ENCODE results near the gene LAMA3.

LAMA3 gene

GRCh38 chr18:23995180-23995579 is 305.9 kb downstream of the LAMA3 start:
- Histone ChIP-seq H3K9me3 (ENCODE audit: control insufficient read depth, insufficient read depth, low read depth, low read length) (no peaks in the 10 kb centered on the region), H3K27ac (ENCODE audit: extremely low read depth, low read depth, low read length) (no peak overlapping the region), H3K4me1 (ENCODE audit: control insufficient read depth, insufficient read depth, low read length) (peaks cover 10% of the 10 kb centered on the region), H3K4me3 (ENCODE audit: low read depth, low read length) (no peak overlapping the region), H3K36me3 (ENCODE audit: control insufficient read depth in 2 of 2, insufficient read depth in 1 of 2, low read length in 2 of 2) (no peaks in the 10 kb centered on the region)
- ChIA-PET CTCF (interaction anchor here (0.7 to 1.1 kb wide), 2 partner anchors 110 to 367 kb away, joined by 3 read pairs; no protein-coding TSS in a partner anchor), POLR2A (no interaction called here)
- no peak for TF ChIP-seq ZSCAN23 (tag by site-specific recombination; IDR thresholded peaks at IDR 0.05)
- TF ChIP-seq ZNF48 (tag by site-specific recombination; IDR thresholded peaks at IDR 0.05), result no peak

GRCh38 chr18:23998018-23998417 is 308.8 kb downstream of the LAMA3 start:
- no peak for TF ChIP-seq BCL11A (tag by site-specific recombination; IDR thresholded peaks at IDR 0.05; ENCODE audit: low read depth)
- H3K36me3 ChIP-seq (ENCODE audit: control insufficient read depth in 2 of 2, insufficient read depth in 1 of 2, low read length in 2 of 2), result no peaks in the 10 kb centered on the region
- H3K9me3 ChIP-seq (ENCODE audit: control insufficient read depth, insufficient read depth, low read depth, low read length), result no peaks in the 10 kb centered on the region
- ChIA-PET CTCF (interaction anchor here (0.6 to 0.9 kb wide), 2 partner anchors 79 to 211 kb away, joined by 7 to 8 read pairs; no protein-coding TSS in a partner anchor), POLR2A (interaction anchor here (2.0 kb wide), 1 partner anchor 141 kb away, joined by 7 read pairs; the partner anchor contains the start of gene CABYR)
- peaks cover 10% of the 10 kb centered on the region for H3K4me1 ChIP-seq (ENCODE audit: control insufficient read depth, insufficient read depth, low read length)
- H3K4me3 ChIP-seq (ENCODE audit: low read depth, low read length), result no peak overlapping the region
- H3K27ac ChIP-seq (ENCODE audit: extremely low read depth, low read depth, low read length), result no peak overlapping the region

DNA sequence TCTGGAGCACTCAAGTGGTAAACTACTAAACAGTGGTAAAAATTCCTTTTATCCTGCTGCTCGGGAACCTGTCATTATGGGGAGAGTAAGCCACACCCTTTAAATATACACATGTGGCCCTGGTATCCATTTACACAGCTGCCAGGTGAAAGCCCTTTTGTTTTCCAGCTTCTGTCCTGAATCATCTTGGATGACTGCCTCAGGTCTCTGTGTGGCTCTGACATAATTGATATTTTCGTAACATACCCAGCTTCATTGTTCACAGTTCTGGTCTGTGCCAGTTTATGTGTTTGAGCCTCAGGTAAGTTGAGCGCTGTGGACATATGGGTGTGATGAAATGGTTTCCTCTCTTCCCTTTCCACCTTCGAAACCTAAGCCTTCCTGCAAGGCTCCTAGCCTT is 309.6 kb downstream of the LAMA3 start:
- no peaks in the 10 kb centered on the region for H3K9me3 ChIP-seq (ENCODE audit: control insufficient read depth, insufficient read depth, low read depth, low read length)
- ChIA-PET CTCF (interaction anchor here (0.9 to 1.1 kb wide), 2 partner anchors 9 to 80 kb away, joined by 3 read pairs; no protein-coding TSS in a partner anchor), POLR2A (interaction anchor here (1.2 to 2.0 kb wide), 2 partner anchors 15 to 140 kb away, joined by 3 to 7 read pairs; partner anchors contain the start of gene CABYR)
- no peak overlapping the region for H3K4me3 ChIP-seq (ENCODE audit: low read depth, low read length)
- H3K4me1 ChIP-seq (ENCODE audit: control insufficient read depth, insufficient read depth, low read length), result peaks cover 8% of the 10 kb centered on the region
- no peak overlapping the region for H3K27ac ChIP-seq (ENCODE audit: extremely low read depth, low read depth, low read length)
- TF ChIP-seq OSR2 (tag by site-specific recombination; IDR thresholded peaks at IDR 0.05), result peak; percentile 57
- TF ChIP-seq ZNF341 (tag by site-specific recombination; IDR thresholded peaks at IDR 0.05; ENCODE audit: low read depth), result no peak
- no peak for TF ChIP-seq GLIS2 (tag by site-specific recombination; IDR thresholded peaks at IDR 0.05)
- TF ChIP-seq ZNF777 (tag by site-specific recombination; IDR thresholded peaks at IDR 0.05; ENCODE audit: borderline replicate concordance), result no peak
- no peak for TF ChIP-seq ZBTB1 (tag by site-specific recombination; IDR thresholded peaks at IDR 0.05)
- TF ChIP-seq KLF1 (tag by site-specific recombination; IDR thresholded peaks at IDR 0.05), result peak; percentile 78
- TF ChIP-seq ZNF645 (tag by site-specific recombination; IDR thresholded peaks at IDR 0.05), result no peak
- no peak for TF ChIP-seq ZBTB10 (tag by site-specific recombination; IDR thresholded peaks at IDR 0.05)
- TF ChIP-seq ZBTB20 (tag by site-specific recombination; IDR thresholded peaks at IDR 0.05), result peak; percentile 27; the same call in 1 of the 2 replicates
- TF ChIP-seq SP7 (tag by site-specific recombination; IDR thresholded peaks at IDR 0.05), result peak; percentile 78
- TF ChIP-seq ZNF664 (tag by site-specific recombination; IDR thresholded peaks at IDR 0.05), result no peak
- TF ChIP-seq ZNF394 (tag by site-specific recombination; IDR thresholded peaks at IDR 0.05; ENCODE audit: borderline replicate concordance), result no peak
- TF ChIP-seq ZNF426 (tag by site-specific recombination; IDR thresholded peaks at IDR 0.05), result no peak
- TF ChIP-seq ZNF248 (tag by site-specific recombination; IDR thresholded peaks at IDR 0.05), result no peak
- TF ChIP-seq PRDM1 (tag by site-specific recombination; IDR thresholded peaks at IDR 0.05), result peak; percentile 44
- no peaks in the 10 kb centered on the region for H3K36me3 ChIP-seq (ENCODE audit: control insufficient read depth in 2 of 2, insufficient read depth in 1 of 2, low read length in 2 of 2)
